Vagina (tissue), 2 donors: ENCODE data around the gene CAMSAP2.

Source experiments
- CTCF ChIP-seq, 3 experiments: fragments of 450-650 bp in 2 of 3; fragments of 200-600 bp in 1 of 3; sonication (generic) in 1 of 3; IDR thresholded peaks; one replicate each; pipeline ENCODE4 v1.5.1; 2017 to 2019; ENCODE audit warnings: antibody characterized with exemption in 3 of 3, mild to moderate bottlenecking in 2 of 3, moderate library complexity in 2 of 3
- POLR2AphosphoS5 ChIP-seq, 2 donors: sonication (generic); formaldehyde crosslinking; IDR thresholded peaks; one replicate each; pipeline ENCODE4 v1.9.0; 2017; ENCODE audit warnings: antibody characterized with exemption in 2 of 2, mild to moderate bottlenecking in 2 of 2, low read depth in 1 of 2; ENCODE audit not compliant: insufficient read depth in 1 of 2

GRCh38 chr1:200811704-200812103 lies 73.0 kb downstream of the CAMSAP2 start:
- TF ChIP-seq CTCF (IDR thresholded peaks at IDR 0.05) (no peak), POLR2AphosphoS5 (IDR thresholded peaks at IDR 0.05; ENCODE audit: insufficient read depth in 1 of 2, low read depth in 1 of 2) (no peak)
